Transverse colon (tissue), 4 donors: Measurements from ENCODE around the gene ALKBH7. TPM values are rescaled to one million over a fixed set of nuclear protein-coding genes. Genes with fewer than 3 reads are reported as not detected.
"Not testable (repeated sequence)": the region's sequence is repeated elsewhere in the genome, so short reads cannot be mapped to it uniquely, and the experiment has no call there.

ENCODE experiments used
- DNase-seq: peaks from one replicate; pipeline ENCODE4 v3.0.0-alpha.2; 2019
- H3K27ac ChIP-seq, 4 donors: fragments of 200-600 bp; sonication (generic); 2 replicates each; pipeline ENCODE4 v1.5.1; 2016 to 2018; ENCODE audit warnings: inconsistent platforms in 4 of 4
- H3K27me3 ChIP-seq: fragments of 200-600 bp; sonication (generic); 2 replicates; pipeline ENCODE4 v1.5.1; 2017; ENCODE audit warnings: inconsistent platforms
- H3K36me3 ChIP-seq, 4 donors: fragments of 200-600 bp; sonication (generic); 2 replicates each; pipeline ENCODE4 v1.5.1; 2017 to 2019; ENCODE audit warnings: inconsistent platforms in 4 of 4
- H3K4me1 ChIP-seq, 4 donors: fragments of 200-600 bp; sonication (generic); 2 replicates each; pipeline ENCODE4 v1.5.1; 2017 to 2020; ENCODE audit warnings: inconsistent platforms in 4 of 4
- H3K4me3 ChIP-seq, 4 donors: fragments of 200-600 bp; sonication (generic); 1 replicate in 1 of 4; 2 replicates in 3 of 4; pipeline versions ENCODE4 v1.5.1 to v1.6.1; 2017 to 2019; ENCODE audit warnings: inconsistent platforms in 4 of 4
- H3K9me3 ChIP-seq, 2 donors: fragments of 200-600 bp; sonication (generic); 2 replicates each; pipeline ENCODE4 v1.5.1; 2017 to 2019; ENCODE audit warnings: inconsistent platforms in 2 of 2
- CTCF ChIP-seq, 5 experiments: fragments of 200-600 bp in 3 of 5; fragments of 450-650 bp in 2 of 5; sonication (generic) in 3 of 5; IDR thresholded peaks; 1 replicate in 2 of 5; 2 replicates in 3 of 5; pipeline ENCODE4 v1.5.1; 2016 to 2017; ENCODE audit warnings: antibody characterized with exemption in 5 of 5, inconsistent platforms in 3 of 5, mild to moderate bottlenecking in 2 of 5, moderate library complexity in 1 of 5
- EP300 ChIP-seq: sonication (generic); formaldehyde crosslinking; IDR thresholded peaks from one replicate; pipeline ENCODE4 v1.6.1; 2017; ENCODE audit warnings: antibody characterized with exemption, low read depth
- POLR2A ChIP-seq: fragments of 450-650 bp; IDR thresholded peaks from one replicate; pipeline ENCODE4 v1.6.1; 2016; ENCODE audit warnings: antibody characterized with exemption, mild to moderate bottlenecking, moderate library complexity
- POLR2AphosphoS5 ChIP-seq, 3 donors: sonication (generic); formaldehyde crosslinking; IDR thresholded peaks; one replicate each; pipeline ENCODE4 v1.6.1; 2016; ENCODE audit warnings: antibody characterized with exemption in 3 of 3
- WGBS, 2 donors: methylation state at CpG; one replicate each; pipeline ENCODE4 v1.1.5; 2018; ENCODE audit warnings: low coverage in 1 of 2; 5-methylcytosine and 5-hydroxymethylcytosine counted together
- in situ Hi-C, 4 donors: fragments of 200-750 bp; cut with MboI; loops; one replicate each; pipeline versions ENCODE4 v1.15.0 to v1.15.1; 2017; ENCODE audit warnings: low sequenced_read_pairs in 3 of 4, low pct_ligation_motif_present in 1 of 4, low pct_unique_long_range_greater_than_20kb in 1 of 4
- intact Hi-C: fragments of 100-400 bp; cut with DNase I; formaldehyde crosslinking; loops from one replicate; pipeline ENCODE4 v1.15.1; 2023; ENCODE audit warnings: low total_unique reads
- total RNA-seq, 4 donors: library from RNA; depleted of rRNA; stranded (reverse); fragments of >200 nt; gene quantifications; one replicate each; pipeline ENCODE4 v1.1.0, GENCODE V29; 2016

The ALKBH7 gene
- total RNA-seq, 4 donors from 2014 or later = 135 to 188 (median 158) TPM

- intact Hi-C loops = loop anchor here (5.0 kb wide), 1 partner anchor 1549 kb away; no protein-coding TSS in a partner anchor
- DNase-seq = no peak
- no peak overlapping the region for H3K4me3 ChIP-seq
- H3K9me3 ChIP-seq = no peaks in the 10 kb centered on the region
- no peaks in the 10 kb centered on the region for H3K36me3 ChIP-seq
- in situ Hi-C loops = no loop called here
- no peak overlapping the region for H3K27ac ChIP-seq
- no peak for TF ChIP-seq CTCF (IDR thresholded peaks at IDR 0.05)
- TF ChIP-seq POLR2AphosphoS5 (IDR thresholded peaks at IDR 0.05) = no peak
- TF ChIP-seq POLR2A = no peak
- no peak for TF ChIP-seq EP300
- H3K27me3 ChIP-seq = no peaks in the 10 kb centered on the region
- peaks cover 5 to 11% (median 10%) of the 10 kb centered on the region in 4 donors for H3K4me1 ChIP-seq
- WGBS, 2 donors = 17 to 42% methylated on average over 2 to 9 of the region's 9 CpGs
These were observed 14.6 kb upstream of the ALKBH7 start for GRCh38 chr19:6358003-6358402.

DNA sequence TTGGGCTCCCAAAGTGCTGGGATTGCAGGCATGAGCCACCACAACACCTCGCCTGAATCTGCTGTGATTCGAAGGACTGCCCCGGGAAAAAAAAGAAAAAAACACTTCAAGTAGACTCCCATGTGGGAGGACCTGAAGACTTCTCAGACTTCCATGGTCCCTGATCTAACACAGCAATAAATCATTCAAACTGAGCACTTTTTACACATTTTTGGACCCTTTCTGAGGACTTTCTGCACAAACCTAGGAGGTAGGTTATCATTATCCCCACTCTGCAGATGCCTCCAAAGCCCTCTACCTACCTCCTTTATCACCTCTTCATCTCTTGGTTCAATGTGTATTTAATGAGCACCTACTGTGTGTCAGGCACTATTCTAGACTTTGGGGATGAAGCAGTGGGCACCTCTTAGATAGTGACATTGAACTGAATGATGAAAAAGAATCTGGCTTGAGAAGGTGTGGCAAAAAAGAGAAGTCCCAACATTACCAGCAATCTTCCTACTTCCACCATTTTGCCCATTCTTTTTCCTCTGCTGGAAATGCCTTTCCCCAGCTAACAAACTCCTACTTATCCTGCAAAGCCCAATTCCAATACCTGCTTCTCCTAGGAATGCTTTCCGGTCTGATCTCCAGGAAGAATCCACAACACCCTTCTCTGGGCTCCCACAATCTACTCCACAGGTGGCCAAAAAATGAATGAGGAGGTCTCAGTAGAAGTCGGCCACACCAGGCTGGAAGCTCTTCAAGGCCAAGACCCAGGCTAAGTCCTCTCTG, 12.8 kb upstream of the ALKBH7 start:
- Histone ChIP-seq H3K4me1 (peaks cover 5 to 16% (median 11%) of the 10 kb centered on the region in 4 donors), H3K27ac (no peak overlapping the region), H3K4me3 (no peak overlapping the region), H3K9me3 (no peaks in the 10 kb centered on the region), H3K36me3 (peaks cover 0 to 8% (median under 1%) of the 10 kb centered on the region in 4 donors), H3K27me3 (no peaks in the 10 kb centered on the region)
- intact Hi-C loops = loop anchor here (5.0 kb wide), 1 partner anchor 1548 kb away; no protein-coding TSS in a partner anchor
- WGBS, 2 donors = 80 to 88% methylated on average over 4 to 5 of the region's 5 CpGs
- in situ Hi-C loops = no loop called here
- no peak for DNase-seq
- no peak for TF ChIP-seq POLR2A
- TF ChIP-seq CTCF (IDR thresholded peaks at IDR 0.05) = no peak
- TF ChIP-seq EP300 = no peak
- TF ChIP-seq POLR2AphosphoS5 (IDR thresholded peaks at IDR 0.05) = no peak

- H3K9me3 ChIP-seq, in situ Hi-C loops, H3K4me3 ChIP-seq, H3K27me3 ChIP-seq, H3K27ac ChIP-seq, intact Hi-C loops, DNase-seq: not testable (repeated sequence)
- H3K36me3 ChIP-seq = peaks cover 0 to 15% (median 6%) of the 10 kb centered on the region in 4 donors
- H3K4me1 ChIP-seq = peaks cover 5 to 16% (median 11%) of the 10 kb centered on the region in 4 donors
- WGBS, 2 donors = 90 to 96% methylated on average over 5 to 12 of the region's 12 CpGs
These were observed 12.1 kb upstream of the ALKBH7 start for GRCh38 chr19:6360445-6360844.

- H3K9me3 ChIP-seq, H3K27me3 ChIP-seq, intact Hi-C loops, DNase-seq, in situ Hi-C loops: not testable (repeated sequence)
- H3K36me3 ChIP-seq = peaks cover 0 to 19% (median 7%) of the 10 kb centered on the region in 4 donors
- H3K4me3 ChIP-seq = peak overlapping the region in 3 of 4 donors; percentile 69 to 97 (median 94)
- WGBS, 2 donors = 93% methylated on average over 10 of the region's 10 CpGs; no CpG with 5 or more reads in 1 of the 2 donors
- H3K4me1 ChIP-seq = peaks cover 5 to 16% (median 11%) of the 10 kb centered on the region in 4 donors
- H3K27ac ChIP-seq = peak overlapping the region; percentile 85 to 94 (median 93)
These were observed 11.8 kb upstream of the ALKBH7 start for GRCh38 chr19:6360857-6361216.

DNA sequence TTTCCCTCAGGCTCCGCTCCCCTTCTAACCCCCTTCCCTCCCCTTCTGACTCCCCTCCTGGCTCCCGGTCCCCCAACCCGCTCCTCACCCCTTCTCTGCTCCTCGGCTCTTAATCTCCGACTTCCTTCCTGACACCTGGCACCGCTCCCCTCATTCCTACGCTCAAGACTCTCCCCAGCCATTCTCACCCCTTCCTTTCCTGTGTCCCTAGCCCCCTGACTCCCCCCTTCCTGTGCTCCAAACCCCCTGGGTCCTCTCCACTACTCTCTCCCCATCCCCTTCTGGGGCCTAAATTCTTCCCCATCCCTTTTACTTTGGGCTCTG, 10.6 kb upstream of the ALKBH7 start:
- in situ Hi-C loops = no loop called here

More for the DNA sequence above, 10.6 kb upstream of the ALKBH7 start:
- WGBS, 2 donors = 0% methylated on average over 7 of the region's 7 CpGs; no CpG with 5 or more reads in 1 of the 2 donors
- H3K36me3 ChIP-seq = peaks cover 0 to 30% (median 13%) of the 10 kb centered on the region in 4 donors
- TF ChIP-seq POLR2A = no peak
- TF ChIP-seq POLR2AphosphoS5 (IDR thresholded peaks at IDR 0.05) = no peak
- TF ChIP-seq CTCF (IDR thresholded peaks at IDR 0.05) = no peak
- no peak for TF ChIP-seq EP300
- no peaks in the 10 kb centered on the region for H3K27me3 ChIP-seq
- intact Hi-C loops = no loop called here
- peak overlapping the region; percentile 69 to 97 (median 95) for H3K4me3 ChIP-seq
- no peaks in the 10 kb centered on the region for H3K9me3 ChIP-seq
- H3K27ac ChIP-seq = peak overlapping the region; percentile 85 to 94 (median 93)
- H3K4me1 ChIP-seq = peaks cover 5 to 16% (median 11%) of the 10 kb centered on the region in 4 donors
- DNase-seq = no peak
